Kidney epithelial cell (primary cell): Measurements from ENCODE around the gene GUCY2F. TPM values are rescaled to one million over a fixed set of nuclear protein-coding genes. Genes with fewer than 3 reads are reported as not detected.

Experiments
- DNase-seq: peaks from one replicate; pipeline ENCODE4 v3.0.0-alpha.2; 2010; ENCODE audit warnings: low read depth
- H3K27me3 ChIP-seq: 2 replicates; pipeline ENCODE4 v1.6.0; 2011; ENCODE audit warnings: low read length; ENCODE audit not compliant: control insufficient read depth, insufficient read depth
- H3K36me3 ChIP-seq: 2 replicates; pipeline ENCODE4 v1.5.1; 2011; ENCODE audit warnings: low read length; ENCODE audit not compliant: control insufficient read depth, insufficient read depth
- H3K4me3 ChIP-seq: 2 replicates; pipeline ENCODE4 v1.5.1; 2011; ENCODE audit warnings: low read depth, mild to moderate bottlenecking, control low read depth, low read length
- CTCF ChIP-seq: IDR thresholded peaks from 2 replicates; pipeline ENCODE4 v1.5.1; 2011; ENCODE audit warnings: mild to moderate bottlenecking, moderate library complexity, low read length, control low read depth, inconsistent platforms; ENCODE audit not compliant: insufficient read depth, poor library complexity, severe bottlenecking
- total RNA-seq: library from RNA; depleted of rRNA; stranded (reverse); fragments of >200 nt; gene quantifications from 2 replicates; pipeline ENCODE4 v1.2.3, GENCODE V29; 2015

GUCY2F gene
- not detected in 2 replicates for total RNA-seq

- no peak for TF ChIP-seq CTCF
- H3K36me3 ChIP-seq, result no peaks in the 10 kb centered on the region
- no peak for DNase-seq
- H3K4me3 ChIP-seq, result no peak within 1 kb of the TSS
- peaks cover 4% of the 10 kb centered on the region for H3K27me3 ChIP-seq
These were observed at the start of gene GUCY2F for GRCh38 chrX:109481986-109482385. GUCY2F (minus strand) TSS chrX:109482086; CDS start chrX:109475936, 6,150 bp downstream.

GRCh38 chrX:109519001-109519400 lies 37.1 kb upstream of the GUCY2F start:
- H3K36me3 ChIP-seq, result no peaks in the 10 kb centered on the region
- DNase-seq, result no peak

GRCh38 chrX:109511113-109511512 lies 29.2 kb upstream of the GUCY2F start:
- no peak for DNase-seq
- Histone ChIP-seq H3K27me3 (no peaks in the 10 kb centered on the region), H3K36me3 (no peaks in the 10 kb centered on the region), H3K4me3 (no peak overlapping the region)
- no peak for TF ChIP-seq CTCF

More at GRCh38 chrX:109519001-109519400, 37.1 kb upstream of the GUCY2F start:
- H3K27me3 ChIP-seq, result no peaks in the 10 kb centered on the region
- no peak for TF ChIP-seq CTCF
- no peak overlapping the region for H3K4me3 ChIP-seq

- no peak for DNase-seq
- Histone ChIP-seq H3K4me3 (no peak overlapping the region), H3K27me3 (no peaks in the 10 kb centered on the region), H3K36me3 (no peaks in the 10 kb centered on the region)
- TF ChIP-seq CTCF, result no peak
These were observed 27.0 kb upstream of the GUCY2F start for GRCh38 chrX:109508915-109509314.

GRCh38 chrX:109501176-109501575 lies 19.3 kb upstream of the GUCY2F start:
- DNase-seq, result no peak
- H3K27me3 ChIP-seq, result peaks cover 5% of the 10 kb centered on the region
- no peaks in the 10 kb centered on the region for H3K36me3 ChIP-seq
- TF ChIP-seq CTCF, result no peak
- H3K4me3 ChIP-seq, result no peak overlapping the region

GRCh38 chrX:109498434-109498833 lies 16.5 kb upstream of the GUCY2F start:
- H3K4me3 ChIP-seq, result no peak overlapping the region
- H3K27me3 ChIP-seq, result peaks cover 5% of the 10 kb centered on the region
- TF ChIP-seq CTCF, result no peak
- no peaks in the 10 kb centered on the region for H3K36me3 ChIP-seq
- DNase-seq, result no peak
